ENCODE data around the gene FUT7. TPM values are rescaled to one million over a fixed set of nuclear protein-coding genes. Genes with fewer than 3 reads are reported as not detected.

The FUT7 gene
- total RNA-seq, 3 donors from 2014 or later = 0.14 to 0.27 TPM; not detected in 1

DNA sequence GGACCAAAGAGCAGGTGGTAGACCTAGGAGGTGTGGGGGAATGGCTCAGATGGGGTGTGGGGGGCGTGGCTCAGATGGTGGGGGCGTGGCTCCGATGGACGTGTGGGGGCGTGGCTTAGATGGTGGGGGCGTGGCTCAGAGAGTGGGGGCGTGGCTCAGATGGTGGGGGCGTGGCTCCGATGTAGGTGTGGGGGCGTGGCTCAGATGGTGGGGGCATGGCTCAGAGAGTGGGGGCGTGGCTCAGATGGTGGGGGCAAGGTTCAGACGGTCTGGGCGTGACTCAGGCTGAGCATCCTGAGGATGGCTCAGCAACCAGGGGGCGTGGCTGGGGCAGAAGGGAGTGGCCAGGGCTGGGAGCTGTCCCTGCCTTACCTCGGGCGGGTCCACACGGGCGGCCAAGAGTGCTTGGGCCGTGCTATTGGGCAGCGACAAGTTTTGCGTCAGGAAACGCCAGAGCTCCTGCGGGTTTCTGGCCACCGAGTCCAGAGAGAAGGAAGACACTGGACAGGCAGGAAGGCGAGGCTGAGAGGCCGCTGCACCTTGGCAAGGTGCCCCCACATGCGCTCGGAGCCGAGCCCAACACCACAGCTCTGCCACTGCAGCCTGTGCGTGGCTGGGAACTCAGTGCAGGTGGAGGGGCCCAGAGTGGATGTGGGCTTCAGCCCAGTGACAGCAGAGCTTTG is 9.8 kb downstream of the FUT7 start:
- intact Hi-C loops (cut with DNase I, micrococcal nuclease) = no loop called here
- TF ChIP-seq, protein P1, sequence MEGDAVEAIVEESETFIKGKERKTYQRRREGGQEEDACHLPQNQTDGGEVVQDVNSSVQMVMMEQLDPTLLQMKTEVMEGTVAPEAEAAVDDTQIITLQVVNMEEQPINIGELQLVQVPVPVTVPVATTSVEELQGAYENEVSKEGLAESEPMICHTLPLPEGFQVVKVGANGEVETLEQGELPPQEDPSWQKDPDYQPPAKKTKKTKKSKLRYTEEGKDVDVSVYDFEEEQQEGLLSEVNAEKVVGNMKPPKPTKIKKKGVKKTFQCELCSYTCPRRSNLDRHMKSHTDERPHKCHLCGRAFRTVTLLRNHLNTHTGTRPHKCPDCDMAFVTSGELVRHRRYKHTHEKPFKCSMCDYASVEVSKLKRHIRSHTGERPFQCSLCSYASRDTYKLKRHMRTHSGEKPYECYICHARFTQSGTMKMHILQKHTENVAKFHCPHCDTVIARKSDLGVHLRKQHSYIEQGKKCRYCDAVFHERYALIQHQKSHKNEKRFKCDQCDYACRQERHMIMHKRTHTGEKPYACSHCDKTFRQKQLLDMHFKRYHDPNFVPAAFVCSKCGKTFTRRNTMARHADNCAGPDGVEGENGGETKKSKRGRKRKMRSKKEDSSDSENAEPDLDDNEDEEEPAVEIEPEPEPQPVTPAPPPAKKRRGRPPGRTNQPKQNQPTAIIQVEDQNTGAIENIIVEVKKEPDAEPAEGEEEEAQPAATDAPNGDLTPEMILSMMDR (IDR thresholded peaks at IDR 0.05) = no peak
- peak; percentile 93 for ATAC-seq

DNA sequence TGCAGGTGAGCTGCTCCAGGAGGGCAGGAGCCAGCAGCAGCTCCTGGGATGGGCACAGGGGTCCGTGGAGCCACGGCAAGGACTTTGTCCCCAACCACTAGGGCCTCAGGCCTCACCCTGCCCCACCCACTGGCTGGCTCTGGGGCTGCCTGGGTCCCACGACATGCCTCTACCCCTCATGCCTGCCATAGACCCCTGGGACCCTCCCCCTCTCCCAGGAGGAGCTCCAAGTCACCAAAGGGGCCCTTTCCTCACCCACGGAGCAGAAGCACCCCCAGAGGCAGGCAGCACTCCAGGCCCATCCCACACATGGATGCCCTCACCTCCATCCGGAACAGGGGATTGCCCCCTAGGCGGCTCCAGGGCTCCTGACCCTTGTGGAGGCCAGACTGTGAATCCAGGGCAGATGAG is 10.3 kb downstream of the FUT7 start:
- ATAC-seq (peak; percentile 7), DNase-seq (peak in 2 of 3 donors; percentile 58 to 74)

More for the DNA sequence above, 9.8 kb downstream of the FUT7 start:
- Histone ChIP-seq H3K9me3 (no peaks in the 10 kb centered on the region), H3K4me3 (no peak overlapping the region), H3K4me1 (ENCODE audit: low read depth) (peaks cover 31% of the 10 kb centered on the region), H3K36me3 (ENCODE audit: low read depth) (no peaks in the 10 kb centered on the region)
- peak; percentile 97 to 98 (median 98) for DNase-seq

DNA sequence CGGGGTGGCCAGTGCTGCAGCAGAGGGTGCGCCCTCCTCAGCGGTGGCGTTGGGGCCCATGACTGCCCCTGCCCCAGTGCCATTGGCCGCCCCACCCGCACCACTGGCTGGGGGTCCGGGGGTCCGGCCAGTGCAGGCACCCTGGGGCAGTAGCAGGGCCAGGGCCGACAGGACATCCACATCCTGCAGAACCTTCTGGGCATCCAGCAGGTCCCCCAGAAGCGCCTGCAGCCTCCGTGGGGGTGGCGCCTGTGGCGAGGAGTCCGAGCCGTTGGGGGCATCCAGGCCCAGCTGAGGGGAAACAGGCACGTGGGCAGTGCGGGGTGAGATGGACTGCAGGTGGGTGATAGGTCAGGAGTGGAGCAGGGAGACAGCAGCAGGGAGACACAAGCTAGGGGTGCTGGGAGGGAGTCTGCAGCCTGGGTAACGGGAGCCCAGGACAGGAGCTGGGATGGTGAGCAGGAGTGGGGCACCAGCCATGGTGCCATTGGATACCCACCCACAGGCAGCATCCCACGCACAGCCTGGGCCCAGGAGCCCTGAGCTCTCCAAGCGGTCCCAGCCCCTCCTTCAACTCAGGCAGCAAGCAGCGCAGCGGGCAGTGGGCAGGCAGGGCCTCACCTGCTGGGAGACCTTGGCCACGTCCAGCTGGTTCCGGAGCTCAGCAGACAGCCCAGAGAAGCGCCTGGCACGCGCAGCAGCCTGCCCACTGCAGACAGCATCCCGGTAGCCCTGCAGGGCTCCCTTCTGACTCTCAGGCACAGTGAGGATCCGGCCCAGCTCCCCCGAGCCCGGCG is 10.9 kb downstream of the FUT7 start:
- H3K36me3 ChIP-seq (ENCODE audit: low read depth) = no peaks in the 10 kb centered on the region
- TF ChIP-seq, protein P1 (IDR thresholded peaks at IDR 0.05) = no peak
- H3K9me3 ChIP-seq = no peaks in the 10 kb centered on the region
- no peak for DNase-seq
- no peak overlapping the region for H3K4me3 ChIP-seq
- intact Hi-C loops (cut with DNase I, micrococcal nuclease) = no loop called here
- peaks cover 20% of the 10 kb centered on the region for H3K4me1 ChIP-seq (ENCODE audit: low read depth)
- no peak for ATAC-seq

More for the DNA sequence above, 10.3 kb downstream of the FUT7 start:
- Histone ChIP-seq H3K36me3 (ENCODE audit: low read depth) (no peaks in the 10 kb centered on the region), H3K9me3 (no peaks in the 10 kb centered on the region), H3K4me1 (ENCODE audit: low read depth) (peaks cover 27% of the 10 kb centered on the region), H3K4me3 (no peak overlapping the region)
- intact Hi-C loops (cut with DNase I, micrococcal nuclease) = no loop called here
- TF ChIP-seq, protein P1 (IDR thresholded peaks at IDR 0.05) = no peak

DNA sequence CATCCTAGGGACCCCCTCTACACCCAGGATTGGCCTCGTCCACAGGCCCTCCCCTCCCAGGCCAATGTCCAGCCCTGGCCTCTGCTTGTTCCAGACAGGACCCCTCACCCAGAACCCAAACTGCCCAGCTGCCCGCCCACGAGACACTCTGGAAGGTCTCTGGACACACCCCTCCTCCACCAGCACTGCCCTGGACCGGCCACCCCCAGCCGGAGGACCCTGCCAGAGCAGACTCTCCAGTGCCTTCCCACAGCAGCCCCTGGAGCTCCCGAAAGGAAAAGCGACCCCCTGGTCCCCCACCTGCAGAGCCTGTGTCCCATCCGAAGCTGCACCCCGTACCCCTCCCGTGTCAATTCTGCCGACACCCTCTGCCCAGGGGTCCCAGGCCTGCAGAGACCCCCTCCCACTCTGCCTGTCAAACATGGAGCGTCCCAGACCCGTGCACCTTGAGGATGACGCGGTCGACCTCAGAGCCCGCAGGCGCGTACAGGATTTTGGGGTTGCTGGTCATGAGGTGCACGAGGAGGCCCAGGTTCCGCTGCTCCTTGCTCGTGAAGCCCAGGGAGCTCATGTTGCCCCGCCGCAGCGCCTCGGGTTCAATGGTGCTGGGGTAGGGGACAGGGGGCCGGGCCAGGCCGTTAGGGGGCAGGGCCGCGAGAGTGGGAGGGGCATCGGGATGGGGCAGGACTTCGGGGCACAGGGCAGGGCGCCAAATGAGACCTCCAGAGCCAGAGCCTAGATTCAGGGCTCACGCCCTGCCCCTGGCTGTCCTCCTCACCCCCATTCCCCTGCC is 11.8 kb downstream of the FUT7 start:
- no peak overlapping the region for H3K4me3 ChIP-seq
- ATAC-seq (no peak), DNase-seq (no peak)
- H3K36me3 ChIP-seq (ENCODE audit: low read depth) = no peaks in the 10 kb centered on the region
- no peaks in the 10 kb centered on the region for H3K9me3 ChIP-seq
- intact Hi-C loops (cut with DNase I, micrococcal nuclease) = no loop called here
- H3K4me1 ChIP-seq (ENCODE audit: low read depth) = peaks cover 20% of the 10 kb centered on the region
- TF ChIP-seq, protein P1 (IDR thresholded peaks at IDR 0.05) = no peak

DNA sequence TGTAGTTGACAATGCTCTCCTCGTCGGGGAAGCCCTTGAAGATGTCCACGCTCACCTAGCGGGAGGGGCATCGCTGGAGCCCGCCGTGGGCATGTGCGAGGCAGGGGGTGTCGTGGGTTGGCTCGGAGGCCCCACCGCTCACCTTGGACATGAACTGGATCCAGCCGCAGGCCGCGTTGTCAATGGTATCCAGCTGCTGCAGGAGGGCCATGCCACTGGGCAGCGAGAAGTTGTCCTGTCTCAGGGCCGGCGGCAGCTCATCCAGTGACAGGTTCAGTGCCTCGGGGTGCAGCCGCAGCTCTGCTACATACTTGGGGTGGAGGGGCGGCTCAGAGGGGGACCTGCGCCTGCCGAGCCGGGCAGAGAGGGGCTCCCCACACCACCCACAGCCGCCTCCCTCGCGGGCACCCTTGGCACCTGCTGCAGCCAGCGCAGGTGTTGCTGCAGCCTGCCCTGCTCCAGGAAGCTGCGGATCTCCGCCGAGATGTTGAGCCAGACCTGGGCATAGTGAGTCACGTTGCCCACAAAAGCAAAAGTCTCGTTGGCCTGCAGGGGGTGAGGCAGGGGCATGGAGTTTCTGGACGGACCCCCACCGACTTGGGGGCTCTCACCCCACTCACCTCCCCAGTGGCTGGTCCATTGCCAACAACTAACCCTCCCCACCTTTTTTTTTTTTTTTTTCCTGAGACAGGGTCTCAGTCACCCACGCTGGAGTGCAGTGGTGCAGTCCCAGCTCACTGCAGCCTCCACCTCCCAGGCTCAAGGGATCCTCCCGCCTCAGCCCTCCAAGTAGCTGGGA is 12.9 kb downstream of the FUT7 start:
- Histone ChIP-seq H3K36me3 (ENCODE audit: low read depth) (no peaks in the 10 kb centered on the region), H3K4me3 (no peak overlapping the region), H3K9me3 (no peaks in the 10 kb centered on the region), H3K4me1 (ENCODE audit: low read depth) (peaks cover 20% of the 10 kb centered on the region)
- no peak for ATAC-seq
- TF ChIP-seq, protein P1 (IDR thresholded peaks at IDR 0.05) = no peak
- intact Hi-C loops (cut with DNase I, micrococcal nuclease) = no loop called here
- DNase-seq = no peak
